ENCODE data around the gene NOL4L.

DNA sequence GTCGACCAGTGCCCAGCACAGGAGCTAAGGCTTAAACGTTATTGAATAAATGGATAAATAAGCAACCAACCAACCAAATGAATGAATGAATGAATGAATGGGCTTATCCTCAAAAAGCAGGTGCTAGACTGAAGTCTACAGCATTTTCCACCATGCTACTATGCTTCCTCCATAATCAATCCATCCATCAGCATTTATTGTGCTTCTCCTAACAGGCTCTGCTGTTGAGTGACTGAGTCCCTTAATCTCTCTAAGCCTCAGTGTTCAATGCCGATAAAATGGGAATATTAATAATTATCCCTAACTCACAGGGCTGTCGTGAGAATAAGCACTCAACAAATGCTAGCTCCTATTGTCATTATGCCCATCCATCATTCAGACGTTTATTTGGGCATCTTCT lies 4.6 kb upstream of the NOL4L start:
- TF ChIP-seq POLR2A (IDR thresholded peaks at IDR 0.05) = no peak
- no peak for TF ChIP-seq POLR2AphosphoS5 (IDR thresholded peaks at IDR 0.05)
